Muscle of back (tissue), 13 donors: ENCODE data around the gene GIMAP6. TPM values are rescaled to one million over a fixed set of nuclear protein-coding genes. Genes with fewer than 3 reads are reported as not detected.
"Not testable (repeated sequence)": the region's sequence is repeated elsewhere in the genome, so short reads cannot be mapped to it uniquely, and the experiment has no call there.

Experiments
- DNase-seq, 3 donors: peaks; one replicate each; pipeline versions ENCODE4 v3.0.0 to v3.0.0-alpha.2; 2013
- long read RNA-seq, 9 donors: transcript quantifications; one replicate each; lab custom pipeline, GENCODE V29; 2026
- polyA plus RNA-seq, 10 donors: library from polyadenylated mRNA; unstranded; fragments of 120-200 nt; gene quantifications; one replicate each; pipeline ENCODE4 v1.2.1, GENCODE V29; 2013; ENCODE audit not compliant: insufficient read length in 10 of 10

Gene GIMAP6
- polyA plus RNA-seq, result 10 to 100 TPM; 11.9 to 23.1 (median 15.5) TPM
- long read RNA-seq, donor 1, transcript GIMAP6-201 (3 exons, 3,440 nt), result major isoform, 5 of 6 reads
- long read RNA-seq, donor 1, partial matches to known transcripts, result 0 of 6 reads
- long read RNA-seq, donor 1, other reads (novel, unspliced or antisense), result 0 of 6 reads
- long read RNA-seq, donor 2, partial matches to known transcripts, result 0 of 2 reads
- long read RNA-seq, donor 2, other reads (novel, unspliced or antisense), result 0 of 2 reads
- long read RNA-seq, donor 3, result 0 reads
- long read RNA-seq, donor 4, partial matches to known transcripts, result 0 of 1 reads
- long read RNA-seq, donor 4, other reads (novel, unspliced or antisense), result 0 of 1 reads
- long read RNA-seq, donor 5, transcript GIMAP6-202 (3 exons, 876 nt), result major isoform, 6 of 9 reads
- long read RNA-seq, donor 5, partial matches to known transcripts, result 0 of 9 reads
- long read RNA-seq, donor 5, other reads (novel, unspliced or antisense), result 0 of 9 reads
- long read RNA-seq, donor 6, transcript GIMAP6-201 (3 exons, 3,440 nt), result major isoform, 6 of 8 reads
- long read RNA-seq, donor 6, partial matches to known transcripts, result 0 of 8 reads
- long read RNA-seq, donor 6, other reads (novel, unspliced or antisense), result 0 of 8 reads
- long read RNA-seq, donor 7, partial matches to known transcripts, result 0 of 3 reads
- long read RNA-seq, donor 7, other reads (novel, unspliced or antisense), result 0 of 3 reads
- long read RNA-seq, donor 8, partial matches to known transcripts, result 0 of 3 reads
- long read RNA-seq, donor 8, other reads (novel, unspliced or antisense), result 0 of 3 reads
- long read RNA-seq, donor 9, partial matches to known transcripts, result 0 of 1 reads
- long read RNA-seq, donor 9, other reads (novel, unspliced or antisense), result 0 of 1 reads

DNA sequence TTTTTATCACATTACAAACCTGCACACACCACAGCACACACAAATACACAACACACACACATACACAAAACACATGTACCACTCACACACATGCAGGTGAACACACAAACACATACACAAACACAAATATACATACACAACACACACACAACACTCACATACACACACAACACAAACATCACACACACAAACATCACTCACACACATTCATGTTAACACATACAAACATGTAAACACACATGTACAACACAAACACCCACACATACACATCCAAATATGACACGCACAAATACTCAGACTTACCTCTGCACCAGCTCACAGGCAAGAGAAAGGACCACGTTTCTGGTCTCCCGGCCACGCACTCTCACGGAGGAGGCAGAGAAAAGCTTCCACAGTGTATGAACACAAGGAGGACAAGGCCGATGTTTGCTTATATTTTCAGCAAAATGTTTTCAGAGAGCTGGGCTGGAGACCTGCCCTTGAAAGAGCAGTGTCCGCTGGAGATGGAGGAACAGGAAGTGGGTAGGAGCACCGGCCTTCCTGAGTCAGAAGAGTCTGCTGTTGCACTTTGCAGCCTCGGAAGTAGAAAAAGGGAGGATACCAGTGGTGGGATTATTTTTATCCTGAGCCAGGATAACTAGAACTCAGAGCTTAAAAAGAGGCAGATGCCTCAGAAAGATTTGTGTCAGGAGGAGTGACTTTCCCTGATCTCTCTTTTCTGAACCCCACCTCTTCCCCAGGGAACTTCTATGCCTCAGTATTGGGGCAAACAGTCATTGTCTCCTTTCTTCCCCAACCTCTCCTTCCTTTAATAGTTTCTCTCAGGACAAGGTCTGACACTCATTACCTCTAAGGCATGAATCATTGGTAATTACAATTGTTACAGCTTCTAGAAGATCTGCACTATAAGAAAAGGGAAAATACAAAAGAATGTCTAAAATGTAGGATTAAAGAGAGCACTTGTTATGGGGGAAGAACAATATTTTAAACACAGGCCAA, at the start of gene GIMAP6:
GIMAP6 (minus strand) TSS at position 520 of the 999 bp plus-strand sequence. CDS start 2,243 bp downstream, outside the sequence.
- DNase-seq, result peak in 1 of 3 donors; percentile 21

DNA sequence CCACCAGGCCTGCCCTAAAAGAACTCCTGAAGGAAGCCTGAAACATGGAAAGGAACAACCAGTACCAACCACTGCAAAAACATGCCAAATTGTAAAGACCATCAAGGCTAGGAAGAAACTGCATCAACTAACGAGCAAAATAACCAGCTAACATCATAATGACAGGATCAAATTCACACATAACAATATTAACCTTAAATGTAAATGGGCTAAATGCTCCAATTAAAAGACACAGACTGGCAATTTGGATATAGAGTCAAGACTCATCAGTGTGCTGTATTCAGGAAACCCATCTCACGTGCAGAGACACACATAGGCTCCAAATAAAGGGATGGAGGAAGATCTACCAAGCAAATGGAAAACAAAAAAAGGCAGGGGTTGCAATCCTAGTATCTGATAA, 48.2 kb upstream of the GIMAP6 start:
- not testable (repeated sequence) for DNase-seq

GRCh38 chr7:150678601-150679000, 46.4 kb upstream of the GIMAP6 start:
- not testable (repeated sequence) for DNase-seq

DNA sequence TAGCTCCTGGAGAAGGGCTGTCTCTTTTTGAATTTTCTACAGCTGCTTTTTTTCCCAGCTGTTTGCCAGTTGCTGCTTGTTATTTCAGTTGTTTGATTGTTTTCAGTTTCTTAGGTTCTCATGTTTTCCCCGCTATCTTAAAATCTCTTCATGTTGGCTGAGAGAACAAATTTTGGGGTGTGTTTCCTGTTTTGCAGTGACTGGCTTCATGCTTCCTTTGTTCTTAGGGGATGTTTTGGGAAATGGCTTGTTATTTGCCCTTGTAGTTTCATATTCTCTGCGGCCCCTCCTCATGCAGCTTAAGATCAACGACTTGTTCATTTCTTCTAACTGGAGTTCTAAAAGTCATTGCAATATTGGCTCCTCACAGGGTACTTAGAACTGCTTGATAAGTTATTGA, 44.7 kb upstream of the GIMAP6 start:
- not testable (repeated sequence) for DNase-seq

DNA sequence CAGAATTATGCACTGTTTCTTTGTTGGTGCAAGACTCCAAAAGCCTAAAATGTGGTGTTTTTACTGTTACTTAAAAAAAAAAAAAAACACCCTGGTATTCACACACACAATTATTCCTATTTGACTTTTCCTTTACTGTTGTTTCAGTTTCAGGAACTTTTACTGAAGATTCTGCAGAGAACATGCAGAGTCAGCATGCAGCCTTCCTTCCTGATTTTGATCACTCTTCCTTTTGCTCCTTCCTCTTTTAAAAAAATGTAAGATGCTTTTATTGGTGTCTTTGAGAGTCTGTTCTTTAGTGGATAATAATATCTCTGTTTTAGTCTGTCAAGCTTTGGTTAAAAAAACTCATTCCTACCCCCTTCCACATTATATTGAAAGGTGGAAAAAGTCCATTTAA, 44.1 kb upstream of the GIMAP6 start:
- not testable (repeated sequence) for DNase-seq

GRCh38 chr7:150675714-150676113, 43.5 kb upstream of the GIMAP6 start:
- no peak for DNase-seq

- not testable (repeated sequence) for DNase-seq
Observed at GRCh38 chr7:150671798-150672585, 39.8 kb upstream of the GIMAP6 start.

- DNase-seq, result no peak
Observed at GRCh38 chr7:150668977-150669376, 36.8 kb upstream of the GIMAP6 start.

- no peak for DNase-seq
Observed at GRCh38 chr7:150668472-150668911, 36.3 kb upstream of the GIMAP6 start.

DNA sequence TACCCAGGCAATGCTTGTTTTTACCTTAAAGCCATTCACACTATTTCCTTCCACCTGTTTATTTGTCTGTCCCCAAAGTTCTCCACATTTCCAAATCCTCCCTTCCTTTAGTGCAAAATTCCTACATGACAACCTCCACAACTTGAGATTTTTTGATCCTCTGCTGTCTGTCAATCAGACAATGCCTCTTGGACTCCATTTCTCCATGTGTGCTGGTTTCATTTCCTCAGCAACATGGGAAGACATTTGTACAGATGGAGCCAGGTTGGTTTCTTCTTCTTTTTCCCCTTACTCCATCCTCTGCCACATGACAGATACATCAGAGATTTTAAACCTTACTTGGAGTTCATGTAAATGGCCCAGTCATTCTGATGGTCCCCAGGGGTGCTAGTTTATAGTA, 34.2 kb upstream of the GIMAP6 start:
- DNase-seq, result no peak

- DNase-seq, result no peak
Observed at GRCh38 chr7:150665896-150666295, 33.7 kb upstream of the GIMAP6 start.

DNA sequence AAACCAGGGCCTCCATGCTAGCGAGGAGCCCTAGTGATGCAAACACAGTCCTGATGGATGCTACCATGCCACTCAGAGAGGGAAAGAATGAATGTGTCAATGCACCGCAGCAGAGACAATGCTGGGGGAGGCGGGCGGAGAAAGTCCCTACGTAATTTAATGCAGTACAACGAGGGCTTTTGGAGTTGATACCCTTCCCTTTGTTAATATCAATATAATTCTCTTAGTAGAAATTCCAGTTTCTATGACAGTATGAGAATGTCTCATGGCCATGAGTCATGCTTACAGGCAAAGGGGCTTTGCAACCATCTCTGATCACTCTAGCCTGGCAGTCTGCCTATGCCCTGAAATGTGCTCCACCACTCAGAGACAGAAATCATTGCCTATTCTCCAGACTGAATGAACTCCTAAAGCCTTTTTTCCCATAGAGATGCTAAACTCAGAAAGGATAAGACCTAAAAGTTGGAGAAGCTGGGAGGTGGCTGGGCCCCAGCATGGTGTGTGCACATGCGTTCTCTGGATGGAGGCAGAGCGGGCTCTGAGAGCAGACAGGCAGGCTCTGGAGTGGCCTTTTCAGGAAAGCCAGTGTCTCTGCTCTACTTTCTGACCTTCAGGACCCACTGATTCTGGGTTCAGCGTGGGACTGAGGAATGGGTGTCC, 33.0 kb upstream of the GIMAP6 start:
- DNase-seq, result no peak

GRCh38 chr7:150663802-150664494, 31.8 kb upstream of the GIMAP6 start:
- DNase-seq, result no peak

GRCh38 chr7:150662821-150663220, 30.6 kb upstream of the GIMAP6 start:
- not testable (repeated sequence) for DNase-seq

DNA sequence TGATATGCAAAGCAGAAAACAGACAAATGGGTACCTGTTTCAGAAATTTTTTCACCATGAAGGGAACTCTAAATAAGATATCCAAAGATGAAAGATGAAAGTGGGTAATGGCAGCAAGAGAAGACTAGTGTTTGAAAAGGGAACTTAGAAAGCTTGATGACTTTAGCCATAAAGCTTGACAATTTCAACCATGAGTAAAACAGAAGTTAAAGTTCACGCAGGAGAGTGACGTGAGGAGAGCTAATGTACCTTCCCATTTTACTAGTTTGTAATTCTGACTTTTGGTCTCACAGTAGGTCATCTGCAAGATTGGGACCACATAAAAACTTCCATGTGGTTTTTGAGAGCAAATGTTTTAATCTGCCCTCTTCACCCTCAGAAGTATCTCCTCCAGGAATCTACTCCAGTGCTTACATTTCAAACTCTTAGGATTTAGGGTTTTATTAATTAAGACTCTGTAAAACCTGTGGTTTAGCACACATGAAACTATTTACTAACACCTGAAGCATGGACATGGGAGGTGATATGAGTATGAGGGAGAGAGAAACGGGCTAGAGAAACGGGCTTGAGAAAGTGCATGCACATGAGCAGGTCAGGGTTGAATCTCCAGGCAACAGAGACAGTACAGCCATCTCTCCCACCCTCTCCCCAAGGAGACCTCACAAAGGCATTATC, 28.9 kb upstream of the GIMAP6 start:
- DNase-seq, result no peak

GRCh38 chr7:150657526-150657925, 25.3 kb upstream of the GIMAP6 start:
- no peak for DNase-seq

- no peak for DNase-seq
Observed at GRCh38 chr7:150656047-150656446, 23.9 kb upstream of the GIMAP6 start.

GRCh38 chr7:150654692-150655091, 22.5 kb upstream of the GIMAP6 start:
- DNase-seq, result no peak

DNA sequence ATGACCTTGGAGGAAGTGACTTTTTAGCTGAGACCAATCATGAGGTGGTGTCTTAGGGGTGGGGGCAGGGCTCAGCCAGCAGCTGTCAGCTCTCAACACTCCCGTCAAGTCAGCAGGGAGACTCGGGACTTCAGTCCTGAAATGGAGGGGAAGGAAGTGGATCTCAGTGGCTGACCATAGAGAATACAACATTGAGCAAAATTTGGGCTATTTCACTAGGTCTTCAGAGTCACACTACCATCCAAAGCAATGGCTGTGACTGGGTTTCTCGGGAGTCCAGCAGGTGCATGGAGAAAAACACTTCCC, 16.8 kb upstream of the GIMAP6 start:
- DNase-seq, result no peak
